IMR-90 (cell line): ENCODE measurements around the gene SLC15A2. TPM values are rescaled to one million over a fixed set of nuclear protein-coding genes. Genes with fewer than 3 reads are reported as not detected.

Experiments
- ATAC-seq: fragments of 200-7000 bp; cut with Tn5 transposase; 2 replicates; pipeline ENCODE4 v1.9.1; 2020; ENCODE audit warnings: low read depth, mild to moderate bottlenecking, moderate library complexity
- BruUV-seq: library from RNA; stranded (reverse); fragments of 400-500 nt; replicated peaks from 2 replicates; lab custom pipeline; 2021; lab: Mats Ljungman, UMichigan
- CTCF ChIA-PET: fragments of 300-600 bp; formaldehyde crosslinking; extraction: SDS; loops from one replicate; lab custom pipeline; 2021; ENCODE audit warnings: antibody characterized with exemption; lab: Yijun Ruan, JAX
- POLR2A ChIA-PET: fragments of 300-600 bp; sonication (Branson Sonifier 250); formaldehyde crosslinking; loops from one replicate; lab custom pipeline; 2022; ENCODE audit warnings: antibody characterized with exemption; ENCODE audit not compliant: unreplicated experiment; lab: Charles Lee
- DNase-seq: peaks from one replicate; pipeline ENCODE4 v3.0.0; 2013
- H2AFZ ChIP-seq: replicated peaks from 2 replicates; pipeline ENCODE3; 2013; ENCODE audit warnings: low read length, mild to moderate bottlenecking; ENCODE audit not compliant: poor library complexity
- H2AK5ac ChIP-seq: 2 replicates; pipeline ENCODE4 v1.6.1; 2013; ENCODE audit warnings: low read depth, low read length, inconsistent platforms
- H2AK9ac ChIP-seq: replicated peaks from 2 replicates; pipeline ENCODE3; 2013; ENCODE audit warnings: mild to moderate bottlenecking, low read depth, low read length, moderate library complexity; ENCODE audit not compliant: poor library complexity
- H2BK120ac ChIP-seq: 2 replicates; pipeline ENCODE4 v1.6.1; 2013; ENCODE audit warnings: low read depth, low read length, inconsistent platforms
- H2BK15ac ChIP-seq: 3 replicates; pipeline ENCODE4 v1.6.1; 2013; ENCODE audit warnings: low read depth, low read length, inconsistent platforms
- H2BK20ac ChIP-seq: 2 replicates; pipeline ENCODE4 v1.6.1; 2013; ENCODE audit warnings: low read depth, mild to moderate bottlenecking, inconsistent platforms, low read length, moderate library complexity
- H2BK5ac ChIP-seq: 2 replicates; pipeline ENCODE4 v1.6.1; 2013; ENCODE audit warnings: mild to moderate bottlenecking, low read depth, low read length, inconsistent platforms; ENCODE audit not compliant: poor library complexity, severe bottlenecking
- H3K14ac ChIP-seq: replicated peaks from 2 replicates; pipeline ENCODE4 v1.6.1; 2013; ENCODE audit warnings: low read depth, low read length, inconsistent platforms
- H3K18ac ChIP-seq: 2 replicates; pipeline ENCODE4 v1.6.1; 2013; ENCODE audit warnings: low read depth, low read length, control low read depth
- H3K23ac ChIP-seq: 2 replicates; pipeline ENCODE4 v1.6.1; 2013; ENCODE audit warnings: low read depth, low read length, inconsistent platforms
- H3K27ac ChIP-seq: 2 replicates; pipeline ENCODE4 v1.5.1; 2013; ENCODE audit warnings: mild to moderate bottlenecking, control low read depth, low read length; ENCODE audit not compliant: insufficient read depth
- H3K27me3 ChIP-seq: 2 replicates; pipeline ENCODE4 v1.6.1; 2013; ENCODE audit warnings: low read length; ENCODE audit not compliant: control insufficient read depth, insufficient read depth
- H3K36me3 ChIP-seq: 2 replicates; pipeline ENCODE4 v1.6.1; 2013; ENCODE audit warnings: low read length, mixed read lengths; ENCODE audit not compliant: control insufficient read depth, insufficient read depth
- H3K4ac ChIP-seq: 2 replicates; pipeline ENCODE4 v1.6.1; 2013; ENCODE audit warnings: low read depth, low read length, inconsistent platforms
- H3K4me1 ChIP-seq: 2 replicates; pipeline ENCODE4 v1.6.1; 2013; ENCODE audit warnings: low read length, mixed read lengths; ENCODE audit not compliant: control insufficient read depth, insufficient read depth
- H3K4me2 ChIP-seq: 2 replicates; pipeline ENCODE4 v1.6.1; 2013; ENCODE audit warnings: low read depth, mild to moderate bottlenecking, control low read depth, low read length, moderate library complexity
- H3K4me3 ChIP-seq: 2 replicates; pipeline ENCODE4 v1.5.1; 2013; ENCODE audit warnings: low read depth, mild to moderate bottlenecking, control low read depth, low read length, moderate library complexity; ENCODE audit not compliant: insufficient read depth
- H3K56ac ChIP-seq: 2 replicates; pipeline ENCODE4 v1.6.1; 2013; ENCODE audit warnings: low read length, inconsistent platforms; ENCODE audit not compliant: insufficient read depth; ENCODE audit errors: extremely low read depth
- H3K79me1 ChIP-seq, 2 experiments: 2 replicates each; pipeline ENCODE4 v1.6.1; 2013; ENCODE audit warnings: low read length in 2 of 2, inconsistent platforms in 1 of 2, low read depth in 1 of 2
- H3K9ac ChIP-seq: 2 replicates; pipeline ENCODE4 v1.6.1; 2013; ENCODE audit warnings: low read depth, low read length, control low read depth
- H3K9me1 ChIP-seq: 2 replicates; pipeline ENCODE4 v1.6.1; 2013; ENCODE audit warnings: low read length, inconsistent platforms; ENCODE audit not compliant: insufficient read depth
- H3K9me3 ChIP-seq: 2 replicates; pipeline ENCODE4 v1.6.1; 2013; ENCODE audit warnings: low read length; ENCODE audit not compliant: control insufficient read depth, insufficient read depth
- H4K20me1 ChIP-seq: 2 replicates; pipeline ENCODE4 v1.6.1; 2013; ENCODE audit warnings: low read length, inconsistent platforms; ENCODE audit not compliant: insufficient read depth
- H4K5ac ChIP-seq: 2 replicates; pipeline ENCODE4 v1.6.1; 2013; ENCODE audit warnings: mild to moderate bottlenecking, low read depth, low read length, control low read depth
- H4K8ac ChIP-seq, 2 experiments: 2 replicates each; pipeline ENCODE4 v1.6.1; 2013; ENCODE audit warnings: low read depth in 2 of 2, low read length in 2 of 2, control low read depth in 1 of 2, inconsistent platforms in 1 of 2
- H4K91ac ChIP-seq: 2 replicates; pipeline ENCODE4 v1.6.1; 2013; ENCODE audit warnings: low read depth, low read length, inconsistent platforms; ENCODE audit not compliant: insufficient read depth
- BHLHE40 ChIP-seq: fragments of 150-350 bp; IDR thresholded peaks from 2 replicates; pipeline ENCODE4 v1.6.1; 2016; ENCODE audit warnings: mild to moderate bottlenecking, low read depth, low read length
- CEBPB ChIP-seq: IDR thresholded peaks from 2 replicates; pipeline ENCODE4 v1.6.1; 2012; ENCODE audit warnings: low read depth, low read length, improper control_type of control experiment
- CHD1 ChIP-seq: IDR thresholded peaks from 2 replicates; pipeline ENCODE4 v1.6.1; 2012; ENCODE audit warnings: low read depth, low read length, improper control_type of control experiment
- CTCF ChIP-seq: conservative IDR thresholded peaks from 2 replicates; pipeline ENCODE4 v1.5.1; 2012; ENCODE audit warnings: mild to moderate bottlenecking, low read depth, low read length, improper control_type of control experiment
- ELK1 ChIP-seq: fragments of 150-350 bp; IDR thresholded peaks from 2 replicates; pipeline ENCODE4 v1.6.1; 2016; ENCODE audit warnings: low read depth, mild to moderate bottlenecking, low read length, moderate library complexity, borderline replicate concordance
- FOS ChIP-seq: fragments of 150-350 bp; IDR thresholded peaks from 2 replicates; pipeline ENCODE4 v1.6.1; 2016; ENCODE audit warnings: low read depth, low read length
- MAFK ChIP-seq: IDR thresholded peaks from 2 replicates; pipeline ENCODE4 v1.6.1; 2012; ENCODE audit warnings: low read depth, low read length, improper control_type of control experiment
- MAZ ChIP-seq: IDR thresholded peaks from 2 replicates; pipeline ENCODE4 v1.6.1; 2012; ENCODE audit warnings: low read depth, mild to moderate bottlenecking, low read length, improper control_type of control experiment, moderate library complexity, borderline replicate concordance
- MXI1 ChIP-seq: IDR thresholded peaks from 2 replicates; pipeline ENCODE4 v1.6.1; 2012; ENCODE audit warnings: low read depth, mild to moderate bottlenecking, low read length, moderate library complexity, borderline replicate concordance
- POLR2A ChIP-seq: IDR thresholded peaks from 2 replicates; pipeline ENCODE4 v1.6.1; 2012; ENCODE audit warnings: mild to moderate bottlenecking, low read depth, low read length
- RAD21 ChIP-seq: IDR thresholded peaks from 2 replicates; pipeline ENCODE4 v1.6.1; 2012; ENCODE audit warnings: low read length, improper control_type of control experiment
- RCOR1 ChIP-seq: IDR thresholded peaks from 2 replicates; pipeline ENCODE4 v1.6.1; 2012; ENCODE audit warnings: mild to moderate bottlenecking, low read length, improper control_type of control experiment; ENCODE audit not compliant: insufficient replicate concordance
- RFX5 ChIP-seq: IDR thresholded peaks from 2 replicates; pipeline ENCODE4 v1.8.0; 2012; ENCODE audit warnings: low read depth, mild to moderate bottlenecking, low read length, moderate library complexity
- SMC3 ChIP-seq: fragments of 150-350 bp; IDR thresholded peaks from 2 replicates; pipeline ENCODE4 v1.6.1; 2016; ENCODE audit warnings: low read depth, mild to moderate bottlenecking, antibody characterized with exemption, low read length, moderate library complexity
- USF2 ChIP-seq: fragments of 150-350 bp; IDR thresholded peaks from 2 replicates; pipeline ENCODE4 v1.6.1; 2017; ENCODE audit warnings: mild to moderate bottlenecking, antibody characterized with exemption, low read length, low read depth
- WGBS, 2 experiments: methylation state at CpG; one replicate each; pipeline versions ENCODE4 v1.1.5 to v1.1.7; 2013; ENCODE audit warnings: missing lambda C conversion rate in 2 of 2; ENCODE audit not compliant: insufficient read length in 1 of 2; ENCODE audit errors: extremely low coverage in 2 of 2; 5-methylcytosine and 5-hydroxymethylcytosine counted together
- dilution Hi-C: fragments of 300-500 bp; cut with HindIII; formaldehyde crosslinking; loops from one replicate; pipeline ENCODE4 v1.14.3; 2018; ENCODE audit warnings: low sequenced_read_pairs; ENCODE audit not compliant: unreplicated experiment
- in situ Hi-C: fragments of 300-500 bp; cut with MboI; formaldehyde crosslinking; loops from 3 replicates; pipeline ENCODE4 v1.14.3; 2019; ENCODE audit warnings: low sequenced_read_pairs, inconsistent platforms, mixed read lengths
- intact Hi-C: fragments of 100-400 bp; cut with micrococcal nuclease; formaldehyde crosslinking; loops from 2 replicates; pipeline ENCODE4 v1.10.0; 2022
- polyA plus RNA-seq, 3 experiments: library from polyadenylated mRNA; depleted of rRNA; stranded (reverse); fragments of >200 nt; gene quantifications; 2 replicates each; pipeline ENCODE4 v1.2.3, GENCODE V29; 2012; ENCODE audit warnings: low replicate concordance in 1 of 3
- total RNA-seq: library from RNA; depleted of rRNA; stranded (reverse); fragments of >200 nt; gene quantifications from 2 replicates; pipeline ENCODE4 v1.2.3, GENCODE V29; 2012

Gene SLC15A2
- total and polyA plus RNA-seq, 2 of the 4 experiments (the other 2 are of a cell fraction), result 0.18 to 0.31 TPM

GRCh38 chr3:121878411-121878810 is 15.8 kb upstream of the SLC15A2 start:
- H3K9me1 ChIP-seq, result no peaks in the 10 kb centered on the region
- no peak overlapping the region for H3K4me2 ChIP-seq
- H3K36me3 ChIP-seq, result no peaks in the 10 kb centered on the region
- no peak overlapping the region for H2AFZ ChIP-seq
- no peak overlapping the region for H2BK5ac ChIP-seq
- H4K5ac ChIP-seq, result no peak overlapping the region
- intact Hi-C loops (no loop called here), dilution Hi-C loops (no loop called here), in situ Hi-C loops (no loop called here)
- no peak for ATAC-seq
- H3K4me1 ChIP-seq, result no peaks in the 10 kb centered on the region
- no peak overlapping the region for H3K18ac ChIP-seq
- no peak overlapping the region for H3K9ac ChIP-seq
- CTCF ChIA-PET, result no interaction called here
- no peak overlapping the region for H3K4ac ChIP-seq
- H3K9me3 ChIP-seq, result no peaks in the 10 kb centered on the region
- no peak overlapping the region for H2BK20ac ChIP-seq
- no peak overlapping the region for H2BK15ac ChIP-seq
- H3K14ac ChIP-seq, result no peak overlapping the region
- no peak overlapping the region for H3K27ac ChIP-seq
- no peak overlapping the region for H3K4me3 ChIP-seq
- no peak overlapping the region for H4K91ac ChIP-seq
- H3K23ac ChIP-seq, result no peak overlapping the region
- WGBS, 2 experiments, result no CpG with 5 or more reads among the region's 1 CpG
- H2BK120ac ChIP-seq, result no peak overlapping the region
- H4K20me1 ChIP-seq, result no peaks in the 10 kb centered on the region
- no peaks in the 10 kb centered on the region for H3K79me1 ChIP-seq
- TF ChIP-seq CHD1 (no peak), SMC3 (no peak), RAD21 (no peak), ELK1 (no peak), BHLHE40 (no peak), MXI1 (no peak), RFX5 (no peak), MAFK (no peak), MAZ (no peak), FOS (no peak), POLR2A (no peak), RCOR1 (no peak), CEBPB (no peak), USF2 (no peak), CTCF (no peak)
- no peak for DNase-seq
- POLR2A ChIA-PET, result no interaction called here
- BruUV-seq, result no TSS peak
- no peak overlapping the region for H2AK9ac ChIP-seq
- H3K56ac ChIP-seq, result no peak overlapping the region
- no peak overlapping the region for H4K8ac ChIP-seq
- H2AK5ac ChIP-seq, result no peak overlapping the region
- no peaks in the 10 kb centered on the region for H3K27me3 ChIP-seq
